Bronchial epithelial cell (primary cell): ENCODE data around the gene LINC00632. TPM values are rescaled to one million over a fixed set of nuclear protein-coding genes. Genes with fewer than 3 reads are reported as not detected.

Source experiments
- DNase-seq: peaks from one replicate; pipeline ENCODE4 v3.0.0-alpha.2; 2010; ENCODE audit warnings: low read depth
- FAIRE-seq: peaks from 2 replicates; lab custom pipeline; 2011; peaks lifted over from hg19 to GRCh38; lab: Jason Lieb, UNC
- H3K27me3 ChIP-seq: 2 replicates; pipeline ENCODE4 v1.5.1; 2011; ENCODE audit warnings: low read length; ENCODE audit not compliant: control insufficient read depth, insufficient read depth
- H3K36me3 ChIP-seq: 2 replicates; pipeline ENCODE4 v1.5.1; 2011; ENCODE audit warnings: low read length; ENCODE audit not compliant: control insufficient read depth, insufficient read depth
- H3K4me3 ChIP-seq: 2 replicates; pipeline ENCODE4 v1.5.1; 2011; ENCODE audit warnings: mild to moderate bottlenecking, low read depth, low read length, control low read depth
- CTCF ChIP-seq: IDR thresholded peaks from 2 replicates; pipeline ENCODE4 v1.5.1; 2011; ENCODE audit warnings: mild to moderate bottlenecking, moderate library complexity, low read length, control low read depth, inconsistent platforms; ENCODE audit not compliant: insufficient read depth, severe bottlenecking
- total RNA-seq: library from RNA; depleted of rRNA; stranded (reverse); fragments of >200 nt; gene quantifications from 2 replicates; pipeline ENCODE4 v1.2.1, GENCODE V29; 2014

The LINC00632 gene
- total RNA-seq, 1 donor from 2014 or later: 0.53 TPM

GRCh38 chrX:140733766-140734342 is 24.3 kb downstream of the LINC00632 start:
- no peak for FAIRE-seq
- no peaks in the 10 kb centered on the region for H3K27me3 ChIP-seq
- peak; percentile 68 for TF ChIP-seq CTCF
- DNase-seq: peak; percentile 45
- H3K4me3 ChIP-seq: no peak overlapping the region
- no peaks in the 10 kb centered on the region for H3K36me3 ChIP-seq

DNA sequence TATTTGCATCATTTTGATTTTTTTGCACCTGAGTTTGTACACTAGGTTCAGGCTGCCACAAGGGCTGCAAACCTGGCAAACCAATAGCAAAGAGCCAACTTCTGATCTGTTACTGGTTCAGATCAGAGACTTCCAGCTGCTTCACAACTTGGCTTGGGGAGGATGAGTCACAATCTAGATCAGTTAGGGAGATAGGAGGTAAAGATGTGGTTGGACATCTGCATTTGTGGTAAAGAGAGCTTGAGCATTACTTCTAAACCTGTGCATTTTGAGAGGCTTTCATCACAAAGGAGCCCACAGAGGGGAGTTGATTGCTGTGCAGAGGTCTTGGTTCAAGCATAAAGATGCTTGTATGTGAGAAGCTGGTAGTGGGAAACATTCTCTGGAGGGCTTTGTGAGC is 34.5 kb downstream of the LINC00632 start:
- no peak for TF ChIP-seq CTCF
- DNase-seq: no peak
- no peaks in the 10 kb centered on the region for H3K27me3 ChIP-seq
- H3K36me3 ChIP-seq: no peaks in the 10 kb centered on the region
- FAIRE-seq: no peak
- H3K4me3 ChIP-seq: no peak overlapping the region

GRCh38 chrX:140756941-140757340 is 47.4 kb downstream of the LINC00632 start:
- no peak overlapping the region for H3K4me3 ChIP-seq
- no peaks in the 10 kb centered on the region for H3K36me3 ChIP-seq
- DNase-seq (no peak), FAIRE-seq (no peak)
- no peaks in the 10 kb centered on the region for H3K27me3 ChIP-seq
- TF ChIP-seq CTCF: no peak

DNA sequence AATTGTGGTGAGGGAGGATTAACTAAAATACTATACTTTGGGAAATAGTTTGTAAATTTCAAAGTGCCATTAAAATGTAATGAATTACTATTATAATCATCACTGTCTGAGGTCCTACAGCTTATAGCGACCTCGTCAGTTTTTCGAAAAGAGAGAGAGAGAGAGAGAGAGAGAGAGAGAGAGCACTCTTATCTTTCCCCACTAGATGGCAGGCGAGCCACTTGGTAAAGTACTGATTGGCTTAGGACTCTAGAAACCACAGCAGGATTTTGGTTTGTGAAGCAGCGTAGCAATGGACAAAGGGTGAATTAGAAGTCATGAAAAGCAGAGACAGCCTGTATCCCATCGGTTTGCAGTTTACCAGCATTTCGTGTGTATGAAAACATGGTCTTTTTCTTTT is 52.5 kb downstream of the LINC00632 start:
- H3K36me3 ChIP-seq: no peaks in the 10 kb centered on the region
- peak; percentile 24 for DNase-seq
- H3K27me3 ChIP-seq: peaks cover 4% of the 10 kb centered on the region
- no peak for FAIRE-seq
- peak; percentile 70 for TF ChIP-seq CTCF
- no peak overlapping the region for H3K4me3 ChIP-seq

- Histone ChIP-seq H3K27me3 (peaks cover 4% of the 10 kb centered on the region), H3K4me3 (peak overlapping the region; percentile 17), H3K36me3 (no peaks in the 10 kb centered on the region)
- TF ChIP-seq CTCF: no peak
- FAIRE-seq (no peak), DNase-seq (no peak)
Measured at GRCh38 chrX:140764401-140764919, 54.9 kb downstream of the LINC00632 start.
